ENCODE results near the gene MED29.

Gene MED29

GRCh38 chr19:39390751-39391437 is at the start of gene MED29, which contains the start of gene PAF1:
TSS of gene MED29 (plus strand) at chr19:39391378. CDS start at chr19:39391423, 45 bp downstream.
TSS of gene PAF1 (minus strand) at chr19:39391106. CDS start at chr19:39390864, 242 bp downstream.
- peak; percentile 99 for DNase-seq

DNA sequence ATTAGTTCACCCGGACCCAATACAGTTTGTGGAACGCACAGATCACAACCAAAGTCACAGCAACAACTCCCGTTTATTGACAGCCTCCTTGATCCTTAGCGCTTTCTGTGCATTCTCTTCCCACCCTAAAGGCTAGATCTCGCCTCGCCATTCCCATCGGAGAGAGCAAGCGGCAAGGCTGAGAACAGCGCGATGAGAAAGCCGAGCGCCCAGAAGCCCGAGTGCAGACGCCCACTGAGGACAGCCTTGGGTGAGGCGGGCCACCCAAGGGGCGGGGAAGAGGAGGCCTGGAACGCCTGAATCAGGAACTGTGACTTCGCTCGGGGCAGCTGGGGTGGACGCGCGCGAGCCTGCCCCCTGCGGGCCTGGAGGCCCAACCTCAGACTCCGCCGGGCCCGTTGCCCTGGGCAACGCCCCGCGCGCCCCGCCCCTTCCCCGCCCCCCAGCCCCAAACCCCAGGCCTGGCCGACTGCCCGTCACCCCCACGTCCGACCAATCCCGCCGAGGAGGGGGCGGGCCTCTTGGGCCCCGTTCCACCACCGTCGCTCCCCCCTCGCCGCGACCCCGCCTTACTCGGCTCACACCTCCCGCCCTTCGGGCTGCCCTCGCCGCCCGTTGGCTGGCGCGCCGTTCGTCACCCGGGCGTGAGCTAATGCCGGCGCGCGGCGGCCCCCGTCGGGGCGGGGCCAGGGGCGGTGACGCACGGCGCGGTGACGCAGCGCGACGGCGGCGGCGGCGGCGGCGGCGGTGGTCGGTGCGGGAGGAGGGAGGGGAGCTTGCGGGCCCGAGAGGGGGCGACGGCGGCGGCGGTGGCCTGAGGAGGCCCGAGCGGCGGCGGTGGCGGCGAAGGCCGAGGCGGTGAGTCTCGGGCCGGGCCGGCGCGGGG is 49.2 kb upstream of the MED29 start, which contains the start of gene SAMD4B:
Gene SAMD4B, plus strand, starts transcription at position 703 of the 886 bp plus-strand sequence. CDS start 14,473 bp downstream, outside the sequence.
- DNase-seq = peak; percentile 97

GRCh38 chr19:39342647-39343305 is 48.4 kb upstream of the MED29 start:
- no peak for DNase-seq

DNA sequence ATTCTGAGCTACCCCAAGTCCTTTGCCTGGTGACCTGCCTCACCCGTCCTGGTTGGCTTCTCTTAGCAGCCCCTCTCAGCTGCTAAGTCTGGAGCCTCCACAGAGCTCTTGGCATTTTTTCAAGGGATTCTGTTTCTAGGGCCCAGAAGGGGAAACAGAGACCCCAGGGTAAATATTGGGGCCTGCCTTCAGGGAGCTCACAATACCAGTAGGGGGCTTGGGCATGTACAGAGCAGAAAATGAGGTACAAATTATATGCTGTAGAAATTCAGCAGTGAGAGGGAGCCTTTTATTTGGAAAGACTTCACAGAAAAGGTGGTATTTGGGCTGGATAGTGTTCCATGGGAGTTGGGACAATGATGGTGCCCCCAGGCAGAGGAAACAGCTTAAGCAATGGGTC is 45.2 kb upstream of the MED29 start:
- DNase-seq = no peak

- no peak for DNase-seq
Measured at GRCh38 chr19:39347332-39348164, 43.6 kb upstream of the MED29 start.

DNA sequence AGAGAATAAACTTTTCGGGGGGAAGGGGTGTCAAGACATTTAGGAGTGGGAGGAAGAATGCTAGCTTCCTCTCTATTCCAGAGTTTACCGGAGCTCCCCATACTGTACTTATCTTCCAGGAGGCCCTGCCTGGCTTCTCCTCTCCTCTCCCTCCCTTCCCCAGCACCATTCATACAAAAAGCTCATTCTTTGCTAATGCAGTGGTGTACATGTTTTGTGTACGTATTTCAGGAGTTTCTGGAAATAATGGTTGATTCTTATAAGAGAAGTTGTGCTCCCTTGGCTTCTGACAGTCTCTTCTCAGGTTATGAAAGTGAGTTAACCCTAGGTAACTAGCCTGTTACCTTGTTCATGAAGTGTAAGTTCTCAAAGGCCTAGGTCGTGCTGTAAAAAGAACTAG is 41.9 kb upstream of the MED29 start:
- DNase-seq = no peak

GRCh38 chr19:39350156-39350555 is 41.0 kb upstream of the MED29 start:
- no peak for DNase-seq

DNA sequence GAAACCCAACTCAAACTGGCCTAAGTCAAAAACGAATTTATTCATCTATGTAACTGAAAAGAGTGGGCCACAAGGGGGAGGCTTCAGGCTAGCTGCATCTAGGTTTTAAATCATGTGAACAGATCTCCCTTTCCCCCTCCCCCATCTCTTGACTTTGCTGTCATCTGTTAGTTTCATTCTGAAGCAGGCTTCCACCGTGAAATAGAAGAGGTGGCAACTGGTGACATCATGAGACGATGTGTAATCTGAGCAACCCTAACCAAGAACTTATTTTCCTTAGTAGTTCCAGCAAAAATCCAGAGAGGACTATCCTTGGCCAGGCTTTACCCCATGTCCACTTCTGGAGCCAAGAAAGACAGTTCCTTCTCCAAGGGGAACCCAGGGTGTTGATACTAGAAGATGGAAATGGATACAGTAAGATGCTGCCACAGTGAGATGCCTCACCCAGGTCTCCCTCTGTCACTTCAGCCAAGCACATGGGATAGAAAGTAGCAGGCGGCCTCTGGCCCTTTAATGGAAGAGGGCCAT is 39.6 kb upstream of the MED29 start:
- no peak for DNase-seq

GRCh38 chr19:39352381-39353255 is 38.6 kb upstream of the MED29 start:
- DNase-seq = no peak

GRCh38 chr19:39355253-39355652 is 35.9 kb upstream of the MED29 start:
- DNase-seq = no peak

DNA sequence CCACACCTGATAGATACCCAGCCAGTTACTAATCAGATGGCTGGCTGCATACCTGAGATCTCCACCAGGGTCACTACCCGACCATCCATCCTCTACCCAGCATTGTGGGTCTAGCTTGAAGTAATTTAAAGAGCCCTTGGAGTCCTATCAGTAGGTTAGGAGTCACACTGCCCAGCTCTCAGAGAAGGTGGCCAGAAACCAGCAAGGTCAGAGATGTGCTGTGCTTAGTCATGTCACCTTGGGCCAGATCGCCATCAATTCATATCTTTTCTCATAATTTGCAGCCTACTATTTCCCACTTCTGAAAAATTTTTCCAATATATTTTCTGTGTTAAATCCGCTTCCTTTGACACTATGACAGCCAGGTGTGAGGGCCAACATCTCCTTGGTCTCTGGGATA is 35.1 kb upstream of the MED29 start:
- no peak for DNase-seq

GRCh38 chr19:39356647-39357046 is 34.5 kb upstream of the MED29 start:
- no peak for DNase-seq

DNA sequence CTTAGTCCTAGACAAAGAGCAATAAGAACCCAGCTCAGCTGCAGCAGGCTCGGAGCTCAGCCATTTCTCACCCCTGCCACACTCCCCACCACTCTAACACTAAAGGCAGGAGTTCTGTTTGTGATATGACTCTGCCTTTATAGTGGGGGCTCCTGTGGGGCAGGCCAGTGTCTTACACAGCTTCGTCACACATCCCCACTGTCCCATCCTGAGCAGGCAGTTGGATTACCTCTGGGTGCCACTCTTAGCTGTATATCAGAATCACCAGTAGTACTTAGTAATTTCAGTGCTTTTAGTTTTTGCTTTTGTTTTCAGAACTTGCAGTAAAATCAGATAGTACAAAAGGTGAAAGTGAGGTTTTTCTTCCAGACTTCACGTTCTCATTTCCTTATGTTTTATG is 32.2 kb upstream of the MED29 start:
- DNase-seq = no peak

- DNase-seq = no peak
Measured at GRCh38 chr19:39360599-39360998, 30.6 kb upstream of the MED29 start.

DNA sequence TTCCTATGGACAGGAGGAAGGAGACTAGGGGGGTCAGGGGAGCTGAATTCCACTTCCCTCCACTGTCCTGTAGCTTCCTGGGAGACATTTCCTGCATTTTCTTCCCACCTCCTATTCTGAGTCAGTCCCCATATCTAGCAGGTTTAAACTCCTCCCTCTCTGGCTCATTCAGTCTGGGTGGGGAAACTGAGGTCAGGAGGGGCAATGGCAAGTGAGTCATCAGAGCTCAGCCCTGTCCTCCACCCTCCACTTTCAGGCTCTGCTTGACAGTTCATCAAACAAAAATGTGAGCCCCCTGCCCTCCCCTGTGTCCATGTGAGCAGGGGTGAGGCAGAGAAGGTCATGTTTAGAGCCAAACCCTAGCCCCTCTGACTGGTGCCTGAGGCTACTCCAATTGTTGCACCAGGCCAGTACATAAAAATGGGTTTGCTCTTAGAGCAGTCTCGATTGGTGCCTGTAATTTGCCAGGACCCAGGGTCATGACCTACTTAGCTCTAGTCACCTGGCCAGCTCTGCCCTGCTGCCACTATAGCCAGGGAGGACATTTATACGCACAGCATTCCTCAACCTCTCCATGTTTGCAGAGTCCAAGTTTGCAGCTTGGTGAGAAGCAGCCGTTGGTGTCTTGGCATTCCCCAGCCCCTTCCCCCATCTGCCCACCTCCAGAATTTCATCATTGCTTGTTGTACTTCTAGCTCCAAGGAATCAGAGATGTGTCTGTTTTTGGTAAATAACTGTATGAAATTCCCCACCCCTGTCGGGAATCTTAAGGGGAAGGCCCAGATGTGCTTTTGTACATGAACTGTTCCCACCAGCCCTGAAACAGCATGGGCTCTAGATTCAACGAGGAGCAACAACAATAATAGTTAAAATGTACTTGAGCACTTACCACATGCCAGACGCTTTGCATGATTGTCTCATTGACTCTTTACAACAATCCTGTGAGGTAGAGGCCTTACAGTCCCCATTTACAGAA is 28.2 kb upstream of the MED29 start:
- DNase-seq = no peak

DNA sequence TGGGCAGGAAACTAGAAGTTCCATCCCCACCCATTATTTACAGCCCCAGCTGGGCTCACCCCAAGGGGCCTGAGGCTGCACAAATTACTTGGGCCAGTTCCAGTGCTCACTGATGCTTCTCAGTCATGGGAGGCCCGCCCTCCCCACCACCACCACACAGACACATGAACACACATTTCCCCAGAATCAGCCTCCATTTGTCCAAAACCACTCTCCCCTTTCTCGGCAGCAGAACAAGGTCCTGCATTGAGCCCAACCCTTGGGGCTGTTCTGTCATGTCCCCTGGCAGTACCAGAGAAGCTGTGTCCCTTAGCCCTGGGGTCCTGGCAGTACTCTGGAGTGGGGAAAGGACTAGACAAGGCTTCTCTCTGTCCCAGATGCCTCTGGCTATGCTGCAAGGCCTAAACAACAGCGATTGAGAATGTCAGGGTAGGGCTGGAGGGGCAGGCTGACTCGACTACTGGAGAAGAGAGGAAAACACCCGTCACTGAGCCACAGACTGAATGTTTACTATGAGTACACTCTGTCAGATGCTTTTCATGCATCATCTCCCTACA is 27.2 kb upstream of the MED29 start:
- DNase-seq = peak; percentile 16

- DNase-seq = no peak
Measured at GRCh38 chr19:39365531-39365930, 25.6 kb upstream of the MED29 start.

DNA sequence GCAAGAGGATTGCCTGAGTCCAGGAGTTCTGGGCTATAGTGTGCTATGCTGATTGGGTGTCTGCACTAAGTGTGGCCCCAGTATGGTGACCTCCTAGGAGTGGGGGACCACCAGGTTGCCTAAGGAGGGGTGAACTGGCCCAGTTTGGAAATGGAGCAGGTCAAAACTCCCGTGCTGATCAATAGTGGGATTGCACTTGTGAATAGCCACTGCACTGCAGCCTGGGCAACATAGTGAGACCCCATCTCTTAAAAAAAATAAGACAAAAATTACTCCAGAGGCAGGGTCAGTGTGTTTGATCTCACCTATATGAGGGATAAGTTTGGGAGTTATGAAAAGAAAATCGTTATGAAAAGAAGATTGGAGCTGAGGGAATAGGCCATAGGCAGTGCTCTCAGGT is 22.0 kb upstream of the MED29 start:
- no peak for DNase-seq

- no peak for DNase-seq
Measured at GRCh38 chr19:39370735-39371134, 20.4 kb upstream of the MED29 start.

Data from COR-L47 (cell line).